CD1c-positive myeloid dendritic cell (primary cell): ENCODE results near the gene TGM2.

Experiments used
- DNase-seq: peaks from one replicate; pipeline ENCODE4 v3.0.0-alpha.2; 2016; ENCODE audit errors: extremely low spot score

TGM2 gene

GRCh38 chr20:38199501-38200390 lies 34.7 kb upstream of the TGM2 start:
- DNase-seq = peak; percentile 54

GRCh38 chr20:38198238-38198861 lies 33.3 kb upstream of the TGM2 start:
- DNase-seq = peak; percentile 21

- DNase-seq = no peak
Observed at GRCh38 chr20:38197619-38198018, 32.5 kb upstream of the TGM2 start.

- DNase-seq = peak; percentile 56
Observed at GRCh38 chr20:38197217-38197616, 32.1 kb upstream of the TGM2 start.

- DNase-seq = peak; percentile 98
Observed at GRCh38 chr20:38196592-38196991, 31.5 kb upstream of the TGM2 start.

- peak; percentile 60 for DNase-seq
Observed at GRCh38 chr20:38196076-38196475, 31.0 kb upstream of the TGM2 start.

- no peak for DNase-seq
Observed at GRCh38 chr20:38195521-38195920, 30.5 kb upstream of the TGM2 start.

- DNase-seq = peak; percentile 90
Observed at GRCh38 chr20:38194971-38195504, 30.0 kb upstream of the TGM2 start.

GRCh38 chr20:38193586-38194105 lies 28.6 kb upstream of the TGM2 start:
- DNase-seq = no peak

- DNase-seq = no peak
Observed at GRCh38 chr20:38192323-38192885, 27.3 kb upstream of the TGM2 start.

GRCh38 chr20:38191654-38192053 lies 26.6 kb upstream of the TGM2 start:
- DNase-seq = peak; percentile 83

- no peak for DNase-seq
Observed at GRCh38 chr20:38190936-38191371, 25.9 kb upstream of the TGM2 start.

- no peak for DNase-seq
Observed at GRCh38 chr20:38190166-38190565, 25.1 kb upstream of the TGM2 start.

- peak; percentile 82 for DNase-seq
Observed at GRCh38 chr20:38187517-38187916, 22.4 kb upstream of the TGM2 start.

GRCh38 chr20:38186788-38187221 lies 21.7 kb upstream of the TGM2 start:
- peak; percentile 28 for DNase-seq

- DNase-seq = no peak
Observed at GRCh38 chr20:38184101-38184500, 19.0 kb upstream of the TGM2 start.

- no peak for DNase-seq
Observed at GRCh38 chr20:38181971-38182370, 16.9 kb upstream of the TGM2 start.

GRCh38 chr20:38181207-38181801 lies 16.2 kb upstream of the TGM2 start:
- no peak for DNase-seq

- no peak for DNase-seq
Observed at GRCh38 chr20:38180781-38181180, 15.7 kb upstream of the TGM2 start.

- no peak for DNase-seq
Observed at GRCh38 chr20:38179846-38180245, 14.8 kb upstream of the TGM2 start.

GRCh38 chr20:38178581-38178980 lies 13.5 kb upstream of the TGM2 start:
- DNase-seq = no peak

GRCh38 chr20:38178065-38178491 lies 13.0 kb upstream of the TGM2 start:
- DNase-seq = peak; percentile 76
